ENCODE data around the gene G6PC3.
"Not testable (repeated sequence)": the region's sequence is repeated elsewhere in the genome, so short reads cannot be mapped to it uniquely, and the experiment has no call there.

Gene G6PC3

DNA sequence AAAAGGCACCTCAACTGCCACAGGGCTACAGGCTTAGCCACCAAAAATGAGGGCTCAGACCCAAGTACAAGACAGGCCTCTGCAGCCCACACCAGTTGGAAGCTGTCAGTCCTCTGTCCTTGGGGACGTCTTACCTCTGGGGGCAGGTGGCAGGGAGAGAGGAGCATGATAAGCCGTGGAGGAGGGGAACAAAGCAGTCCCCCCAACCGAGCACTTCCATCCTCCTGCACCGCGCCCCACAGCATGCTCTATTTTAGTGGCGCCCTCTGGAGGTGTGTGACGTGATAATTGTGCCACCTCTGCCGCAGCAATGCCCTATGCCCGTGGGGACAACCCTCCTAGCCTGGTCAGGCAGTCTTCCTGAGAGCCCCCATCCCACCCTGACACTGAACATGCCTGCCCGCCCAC lies 13.6 kb downstream of the G6PC3 start:
- DNase-seq (ENCODE audit: low spot score), result no peak

DNA sequence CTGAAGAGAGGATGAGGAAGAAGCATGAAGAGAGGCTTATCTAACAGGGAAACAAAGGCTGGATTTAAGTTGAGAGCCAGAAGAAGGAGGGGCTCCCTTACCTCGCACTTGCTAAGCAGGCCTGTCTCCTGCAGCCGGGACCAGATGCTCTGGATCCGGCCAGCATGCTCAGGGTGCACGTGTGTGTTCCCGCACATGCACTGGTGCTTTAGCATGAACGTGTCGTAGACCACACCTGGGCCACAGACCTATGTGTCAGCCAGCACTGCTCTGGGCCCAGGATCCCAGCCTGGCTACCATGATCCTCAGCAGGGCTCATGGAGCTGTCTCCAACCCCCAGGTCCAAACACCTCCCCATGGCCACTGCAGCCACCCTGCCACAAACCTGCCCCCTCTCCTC lies 14.4 kb downstream of the G6PC3 start:
- no peak for DNase-seq (ENCODE audit: low spot score)

DNA sequence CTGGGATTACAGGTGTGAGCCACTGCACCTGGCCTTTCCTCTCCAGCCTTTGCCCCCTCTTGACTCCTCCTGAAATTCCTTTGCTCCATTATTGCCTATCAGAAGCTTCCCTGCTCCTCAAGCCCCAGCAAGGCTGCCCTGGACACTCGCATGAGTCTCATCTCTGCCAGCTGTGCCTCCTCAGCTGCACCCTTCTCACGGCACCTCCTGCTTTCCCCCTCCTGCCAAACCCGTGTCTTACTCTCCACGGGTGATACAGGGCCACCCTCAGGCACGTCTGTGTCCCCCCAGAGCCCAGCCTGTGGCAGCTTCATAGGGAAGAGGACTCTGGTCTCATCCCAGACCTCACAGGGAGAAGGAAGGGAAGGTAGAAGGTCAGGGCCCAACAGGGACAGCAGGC lies 15.4 kb downstream of the G6PC3 start:
- DNase-seq (ENCODE audit: low spot score), result no peak

DNA sequence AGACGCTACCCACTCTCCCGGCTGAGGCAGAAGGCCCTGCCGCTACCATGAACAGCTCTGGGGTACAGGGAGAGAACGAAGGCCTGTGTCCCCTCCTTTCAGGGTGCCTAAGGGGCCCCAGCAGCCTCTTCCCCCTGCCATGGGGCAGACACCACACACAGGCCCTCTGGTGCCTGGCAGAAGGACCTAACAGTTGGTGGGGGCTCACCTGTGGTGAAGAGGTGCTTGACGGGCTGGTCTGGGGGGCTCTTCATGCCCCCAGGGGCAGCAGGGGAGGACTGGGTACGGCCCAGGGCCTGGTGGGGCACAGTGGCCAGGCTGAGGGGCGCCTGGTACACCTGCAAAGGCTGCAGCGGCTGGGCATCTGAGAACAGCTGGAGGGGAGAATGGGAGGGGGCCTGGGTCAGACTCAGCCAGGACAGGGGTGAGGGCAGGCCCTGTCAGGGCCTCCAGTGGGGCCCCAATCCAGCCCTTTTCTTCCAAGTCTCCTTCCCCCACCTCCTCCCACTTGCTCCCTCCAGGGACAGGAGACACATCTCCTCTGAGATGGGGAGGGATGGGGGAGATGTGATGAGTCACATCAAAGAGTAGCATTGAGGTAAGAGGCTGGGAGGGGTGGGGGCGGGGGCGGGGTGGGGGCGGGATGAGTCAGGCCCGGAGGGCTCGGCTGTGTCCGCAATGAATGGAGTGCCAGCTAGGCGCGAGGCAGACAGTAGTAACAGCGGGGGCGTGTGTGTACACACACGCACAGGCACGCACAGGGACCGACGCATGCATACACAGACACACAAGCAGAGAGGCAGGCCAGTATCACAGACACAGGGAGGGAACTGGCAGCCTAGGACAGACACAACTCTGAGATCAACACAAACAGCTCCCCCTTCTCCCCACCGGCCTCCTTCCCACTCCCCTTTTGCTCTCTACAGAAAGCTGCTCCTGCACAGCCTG lies 16.1 kb downstream of the G6PC3 start:
- peak; percentile 79 for DNase-seq (ENCODE audit: low spot score)

DNA sequence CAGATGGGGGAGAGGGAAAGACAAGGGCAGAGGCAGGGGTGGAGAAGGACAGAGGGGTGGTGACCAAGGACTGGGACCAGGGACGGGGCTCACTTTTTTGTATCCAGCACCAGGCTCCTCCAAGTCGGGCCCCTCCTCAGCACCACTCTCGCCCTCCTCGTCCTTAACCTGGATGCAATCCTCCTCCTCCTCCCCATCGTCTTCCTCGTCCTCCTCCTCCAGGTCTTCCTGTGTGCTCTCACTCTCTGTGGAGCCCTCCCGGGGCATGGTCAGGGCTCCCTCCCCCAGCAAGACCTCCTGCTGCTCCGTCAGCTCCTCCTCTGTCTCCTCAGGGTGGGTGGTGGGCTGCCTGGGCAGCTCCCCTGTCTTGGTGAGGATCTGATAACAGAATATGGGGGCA lies 16.8 kb downstream of the G6PC3 start:
- DNase-seq (ENCODE audit: low spot score), result no peak

DNA sequence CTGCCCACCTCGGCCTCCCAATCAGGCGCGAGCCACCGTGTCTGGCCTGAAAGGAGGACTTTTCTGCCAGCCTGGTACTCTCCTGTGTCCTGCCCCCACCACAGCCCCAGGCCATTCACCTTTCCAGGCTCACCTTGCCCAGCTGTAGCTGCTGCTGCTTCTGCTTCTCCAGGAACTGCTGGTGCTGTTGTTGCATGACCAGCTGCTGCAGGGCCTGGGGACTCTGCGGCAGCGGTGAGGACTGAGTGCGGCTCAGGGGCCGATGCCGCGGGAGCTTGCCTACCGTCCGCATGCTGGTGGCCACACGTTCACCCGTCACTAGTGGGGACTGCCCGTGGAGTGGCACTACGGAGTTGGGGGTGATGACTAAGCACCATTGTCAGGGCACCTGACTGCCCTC lies 17.7 kb downstream of the G6PC3 start:
- DNase-seq (ENCODE audit: low spot score), result no peak

DNA sequence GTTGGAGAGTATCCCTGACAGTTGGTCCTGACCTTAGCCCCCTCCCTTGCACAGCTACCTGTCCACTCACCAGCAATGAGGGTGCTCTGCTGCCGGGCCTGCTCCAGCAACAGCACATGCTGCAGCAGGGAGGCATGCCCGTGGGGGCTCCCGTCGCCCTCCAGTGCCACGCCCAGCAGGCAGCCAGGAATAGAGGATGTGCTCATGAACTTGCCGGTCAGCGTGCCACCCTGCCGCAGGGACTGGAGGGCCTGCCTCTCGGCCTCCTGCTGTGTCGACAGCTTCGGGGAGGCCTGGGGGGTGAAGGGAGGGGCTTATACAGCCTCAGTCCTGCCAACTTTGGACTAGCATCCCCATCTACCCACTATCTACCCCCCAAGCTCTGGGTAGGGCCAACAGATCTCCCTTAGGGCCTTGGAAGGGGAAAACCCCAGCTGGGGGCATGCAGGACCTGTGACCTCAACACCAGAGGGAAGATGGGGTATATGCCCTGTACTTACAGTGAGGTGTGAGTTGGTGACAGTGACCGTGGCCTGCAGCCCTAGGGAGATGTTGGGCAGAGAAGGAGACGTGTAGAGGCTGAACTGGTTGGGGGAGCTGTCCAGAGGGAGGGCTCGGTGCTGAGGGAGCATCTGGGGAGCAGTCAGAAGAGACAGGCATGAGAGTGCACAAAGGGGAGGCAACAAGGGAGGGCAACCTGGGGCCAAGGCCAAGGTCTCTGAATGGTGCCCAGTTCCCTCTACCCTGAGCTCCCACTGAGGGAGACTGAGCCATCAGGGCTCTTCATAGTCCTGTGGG lies 20.9 kb downstream of the G6PC3 start:
- DNase-seq (ENCODE audit: low spot score), result no peak

DNA sequence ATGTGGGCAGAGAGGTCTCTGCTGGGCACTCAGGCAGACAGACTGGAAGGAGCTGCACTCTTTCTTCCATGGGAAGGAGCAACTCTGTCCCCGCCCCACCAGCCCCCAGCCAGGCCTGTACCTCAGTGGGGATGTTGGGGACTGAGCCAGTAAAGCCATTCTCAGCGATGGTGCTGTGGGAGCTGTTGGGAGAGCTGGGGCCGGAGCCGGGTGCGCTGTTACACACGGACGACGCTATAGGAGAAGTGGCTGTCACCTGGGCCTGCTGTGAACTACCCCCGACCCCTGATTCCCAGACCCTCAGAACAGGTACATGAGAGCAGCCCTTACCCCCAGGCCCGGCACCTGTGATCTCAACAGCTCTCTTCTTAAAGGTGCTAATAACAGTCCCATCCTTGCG lies 21.5 kb downstream of the G6PC3 start:
- no peak for DNase-seq (ENCODE audit: low spot score)

DNA sequence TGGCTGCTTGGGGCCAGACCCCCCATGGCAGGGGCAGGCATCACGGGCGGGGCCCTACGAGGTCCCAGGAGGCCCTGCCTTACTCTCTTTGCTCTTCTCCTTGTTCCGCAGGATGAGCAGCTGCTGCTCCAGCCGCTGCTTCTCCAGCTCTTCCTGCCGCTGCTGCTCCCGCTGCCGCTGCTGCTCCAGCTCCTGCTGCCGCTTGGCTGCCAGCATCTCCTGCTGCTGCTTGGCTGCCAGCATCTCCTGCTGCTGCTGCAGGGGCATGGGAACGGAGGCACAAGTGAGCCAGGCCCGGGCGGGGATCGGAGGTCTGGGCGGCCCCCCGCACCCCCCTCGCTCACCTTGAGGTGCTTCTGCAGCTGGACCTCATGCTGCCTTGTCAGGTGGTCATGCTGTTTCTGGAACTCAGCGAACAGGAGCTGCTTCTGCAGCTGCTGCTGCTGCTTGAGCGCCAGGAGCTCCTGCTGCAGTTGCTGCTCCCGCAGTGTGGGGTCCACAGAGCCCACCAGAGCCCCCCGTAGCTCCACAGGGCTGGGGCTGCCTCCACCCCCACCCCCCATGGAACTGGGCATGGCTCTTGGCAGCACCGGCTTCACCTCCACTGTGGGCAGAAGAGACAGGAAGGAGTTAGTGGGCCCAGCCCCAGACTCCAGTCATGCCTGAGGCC lies 22.8 kb downstream of the G6PC3 start:
- DNase-seq (ENCODE audit: low spot score), result no peak

DNA sequence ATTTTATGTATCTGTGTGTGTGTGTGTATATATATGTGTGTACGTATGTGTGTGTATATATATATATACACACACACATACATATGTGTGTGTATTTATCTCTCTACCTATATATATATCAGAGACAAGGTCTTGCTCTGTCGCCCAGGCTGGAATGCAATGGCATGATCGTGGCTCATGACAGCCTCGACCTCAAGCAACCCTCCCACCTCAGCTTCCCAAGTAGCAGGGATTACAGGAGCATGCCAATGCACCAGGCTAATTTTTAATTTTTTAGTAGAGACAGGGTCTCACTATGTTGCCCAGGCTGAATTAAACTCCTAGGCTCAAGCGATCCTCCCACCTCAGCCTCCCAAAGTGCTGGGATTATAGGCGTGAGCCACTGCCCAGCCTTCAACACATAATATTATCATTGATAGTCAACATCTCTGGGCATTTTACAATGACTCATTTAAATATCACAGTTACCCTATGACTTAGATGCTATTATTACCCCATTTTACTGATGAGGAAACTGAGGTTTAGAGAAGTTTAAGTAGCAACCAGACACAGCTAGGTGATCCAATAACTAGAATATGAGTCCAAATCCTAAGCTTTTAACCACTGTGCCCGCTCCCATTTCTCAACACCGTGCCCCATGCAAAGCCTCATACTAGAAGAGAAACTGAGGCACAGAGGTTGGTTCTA lies 24.3 kb downstream of the G6PC3 start:
- DNase-seq (ENCODE audit: low spot score), result no peak

DNA sequence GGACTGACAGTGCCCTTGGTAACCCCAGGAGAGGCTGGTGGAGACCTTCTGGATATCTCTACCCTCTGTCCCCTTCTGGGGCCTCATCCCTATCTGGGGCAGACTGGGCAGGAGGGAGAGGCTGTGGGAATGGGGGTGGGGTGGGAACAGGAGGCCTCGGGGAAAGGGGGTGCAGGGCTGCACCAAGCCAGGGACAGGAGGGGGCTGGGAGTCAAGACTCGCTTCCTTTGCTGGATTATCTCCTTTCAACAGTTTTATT lies 24.8 kb downstream of the G6PC3 start:
- no peak for DNase-seq (ENCODE audit: low spot score)

DNA sequence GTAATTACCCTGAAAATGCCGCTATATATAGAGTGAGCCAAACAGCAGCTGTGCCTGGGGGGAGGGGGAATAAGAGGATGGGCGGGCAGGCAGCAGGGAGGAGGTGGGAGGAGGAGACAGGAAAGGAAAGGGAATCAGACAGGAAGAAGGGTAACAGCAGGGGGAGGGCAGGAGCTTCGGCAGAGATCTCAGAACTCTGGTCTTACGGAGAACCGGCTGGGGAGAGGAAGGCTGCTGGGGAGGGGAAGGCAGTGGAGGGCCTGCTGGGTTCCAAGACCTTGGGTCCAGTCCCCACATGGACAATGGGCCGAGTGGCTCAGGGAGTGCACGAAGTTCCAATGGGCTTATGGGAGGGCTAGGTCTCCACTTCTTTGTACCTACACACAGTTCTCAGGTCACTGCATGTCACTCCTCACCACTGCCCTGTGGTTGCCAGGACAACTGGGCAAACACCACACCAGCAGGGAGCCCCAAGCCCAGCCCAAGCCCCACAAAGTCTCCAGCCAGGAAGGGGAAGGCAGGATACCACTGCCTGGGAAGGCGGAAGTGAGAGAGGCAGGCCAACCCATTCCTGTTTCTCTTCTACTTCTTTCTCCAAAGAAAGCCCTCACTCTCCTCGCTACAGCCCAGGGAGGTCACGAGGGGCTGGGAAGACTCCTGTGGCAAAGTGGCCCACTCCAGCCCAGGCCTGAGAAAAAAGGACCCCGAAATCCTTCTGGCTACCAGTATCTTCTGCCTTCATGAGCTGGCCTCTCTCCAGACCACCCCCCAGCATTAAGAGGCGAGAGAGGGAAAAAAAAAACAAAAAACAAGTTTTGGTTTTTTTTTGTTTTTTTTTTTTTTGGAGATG lies 25.3 kb downstream of the G6PC3 start:
- DNase-seq (ENCODE audit: low spot score), result peak; percentile 93

DNA sequence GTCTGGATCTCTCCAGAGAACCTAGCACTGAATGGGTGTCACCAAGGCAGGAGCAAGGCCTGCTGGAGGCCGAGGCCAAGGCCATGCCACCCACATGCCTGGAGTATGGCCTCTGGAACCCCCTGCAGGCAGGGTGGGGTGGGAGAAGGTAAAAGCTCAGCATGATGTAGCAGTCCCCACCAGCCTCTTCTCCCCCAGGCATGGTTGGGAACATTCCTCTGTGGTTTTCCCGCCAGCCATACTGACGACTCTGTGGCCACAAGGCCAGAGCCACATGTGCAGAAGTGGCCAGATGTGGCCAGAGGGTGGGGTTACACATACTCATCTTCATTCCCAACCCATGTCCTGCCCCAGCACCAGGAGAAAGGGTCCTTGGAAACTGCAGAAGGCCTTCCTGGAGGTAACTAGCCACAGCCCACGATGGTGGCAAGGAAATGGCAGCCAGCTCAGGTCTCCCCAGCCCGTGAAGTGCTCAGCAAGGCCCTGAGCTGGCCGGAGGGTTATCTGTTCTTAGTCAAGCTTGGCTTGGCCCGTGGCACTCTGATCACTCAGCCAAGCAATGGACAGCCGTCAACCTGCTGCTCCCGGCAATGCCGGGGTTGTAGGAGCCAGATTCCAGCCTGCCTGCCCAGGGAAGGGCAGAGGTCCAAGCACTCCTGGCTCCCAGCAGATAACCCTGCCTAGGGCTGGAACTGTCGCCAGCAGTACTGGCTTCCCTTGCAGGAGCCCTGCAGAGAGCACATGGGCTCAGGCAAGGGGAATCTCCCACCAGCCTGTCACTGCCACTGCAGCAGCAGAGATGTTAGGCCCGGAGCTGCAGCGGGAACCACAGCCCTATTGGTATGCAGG lies 26.8 kb downstream of the G6PC3 start:
- no peak for DNase-seq (ENCODE audit: low spot score)

DNA sequence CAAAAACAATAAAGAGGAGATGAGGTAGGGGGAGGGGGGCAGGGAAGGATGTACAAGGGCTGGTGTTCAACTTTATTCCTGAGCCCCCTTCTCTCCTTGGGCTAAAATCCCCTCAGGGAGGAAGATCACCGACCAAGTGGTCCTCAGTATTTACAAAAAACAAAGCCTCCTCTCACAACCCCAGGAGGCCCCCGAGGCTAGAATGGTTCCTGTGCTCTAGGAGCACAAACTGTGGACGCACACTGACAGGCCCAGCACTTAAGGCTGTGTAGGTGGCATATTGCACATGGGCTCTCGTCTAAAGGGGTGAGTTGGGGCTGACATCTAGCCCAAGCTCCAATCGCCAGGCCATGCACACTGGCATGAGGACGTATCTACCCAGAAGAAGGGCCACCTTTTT lies 31.3 kb downstream of the G6PC3 start:
- DNase-seq (ENCODE audit: low spot score), result not testable (repeated sequence)

DNA sequence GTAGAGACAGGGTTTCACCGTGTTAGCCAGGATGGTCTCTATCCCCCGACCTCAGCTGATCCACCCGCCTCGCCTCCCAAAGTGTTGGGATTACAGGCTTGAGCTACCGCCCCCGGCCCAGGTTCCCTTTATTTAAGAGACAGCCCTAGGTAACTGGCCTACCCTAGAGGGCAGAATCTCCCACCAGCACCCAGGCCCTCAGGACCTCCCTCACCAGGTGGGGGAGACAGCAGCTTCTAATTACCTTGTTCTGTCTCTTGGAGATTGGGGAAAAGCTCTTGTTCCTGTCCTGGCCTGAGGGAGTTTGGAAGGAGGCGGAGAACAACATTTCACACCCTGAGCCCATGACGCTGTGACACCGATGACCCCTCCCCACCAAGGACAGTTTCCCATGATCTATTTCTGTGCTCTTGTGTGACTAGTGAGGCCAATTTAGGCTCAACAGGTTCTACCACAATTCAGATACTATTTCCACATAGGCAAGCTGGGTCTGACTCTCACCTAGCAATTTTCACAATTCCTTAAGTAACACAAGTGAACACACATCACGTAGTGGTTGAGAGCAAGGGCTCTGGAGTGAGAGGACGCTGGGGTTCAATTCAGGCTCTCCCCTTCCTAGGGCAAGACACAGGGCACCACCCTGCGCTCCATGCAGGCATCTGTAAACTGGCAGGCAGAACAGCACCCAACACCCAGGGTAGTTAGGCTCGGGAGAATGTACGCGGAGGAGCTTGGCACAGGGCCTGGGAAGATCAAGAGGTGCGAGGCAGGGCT lies 32.5 kb downstream of the G6PC3 start:
- no peak for DNase-seq (ENCODE audit: low spot score)

DNA sequence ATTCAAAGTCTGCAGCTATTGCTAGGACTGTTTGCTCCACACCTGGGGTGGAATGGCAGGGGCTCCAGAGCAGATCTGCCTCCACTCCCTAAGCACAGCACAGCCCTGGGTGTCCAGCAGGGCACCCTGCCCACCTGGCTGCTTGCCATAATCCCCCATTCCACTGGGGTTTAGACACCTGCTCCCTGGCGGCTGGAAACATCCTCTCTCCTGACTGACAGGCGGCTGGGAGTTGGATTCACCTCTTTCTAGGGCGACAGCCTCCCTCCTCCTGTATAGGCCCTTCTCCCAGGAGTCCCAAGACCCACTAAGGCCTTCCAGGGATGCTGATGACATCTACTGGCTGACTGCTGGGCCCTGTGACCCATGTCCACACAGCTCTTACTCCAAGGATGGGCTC lies 34.9 kb downstream of the G6PC3 start:
- DNase-seq (ENCODE audit: low spot score), result no peak

DNA sequence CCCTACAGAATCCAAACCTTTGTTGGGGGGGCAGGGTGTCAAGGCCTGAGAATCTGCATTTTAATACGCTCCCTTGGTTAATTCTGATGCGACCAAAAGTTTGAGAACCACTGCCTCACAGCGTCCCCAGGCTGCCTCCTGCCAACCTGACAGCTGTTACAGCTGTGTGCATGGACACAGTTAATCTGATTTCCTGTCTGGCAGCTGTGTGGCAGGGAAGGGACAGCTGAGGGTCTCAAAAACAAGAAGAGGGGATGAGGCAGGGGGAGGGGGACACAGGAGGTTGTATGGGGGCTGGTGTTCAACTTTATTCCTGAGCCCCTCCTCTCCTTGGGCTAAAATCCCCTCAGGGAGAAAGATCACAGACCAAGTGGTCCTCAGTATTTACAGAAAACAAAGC lies 35.4 kb downstream of the G6PC3 start:
- DNase-seq (ENCODE audit: low spot score), result no peak

DNA sequence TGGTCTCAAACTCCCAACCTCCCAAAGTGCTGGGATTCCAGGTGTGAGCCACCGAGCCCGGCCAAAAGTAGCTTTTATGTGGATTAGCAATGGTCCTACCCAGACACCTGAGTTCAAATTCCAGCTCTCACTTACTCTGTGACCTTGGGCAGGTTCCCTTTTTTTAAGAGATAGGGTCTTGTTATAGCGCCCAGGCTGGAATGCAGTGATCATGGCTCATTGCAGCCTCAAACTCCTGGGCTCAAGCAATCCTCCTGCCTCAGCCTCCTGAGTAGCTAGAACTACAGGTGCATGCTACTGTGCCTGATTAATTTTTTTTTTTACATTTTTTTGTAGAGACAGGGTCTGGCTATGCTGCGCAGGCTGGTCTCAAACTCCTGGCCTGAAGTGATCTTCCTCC lies 36.3 kb downstream of the G6PC3 start:
- no peak for DNase-seq (ENCODE audit: low spot score)

DNA sequence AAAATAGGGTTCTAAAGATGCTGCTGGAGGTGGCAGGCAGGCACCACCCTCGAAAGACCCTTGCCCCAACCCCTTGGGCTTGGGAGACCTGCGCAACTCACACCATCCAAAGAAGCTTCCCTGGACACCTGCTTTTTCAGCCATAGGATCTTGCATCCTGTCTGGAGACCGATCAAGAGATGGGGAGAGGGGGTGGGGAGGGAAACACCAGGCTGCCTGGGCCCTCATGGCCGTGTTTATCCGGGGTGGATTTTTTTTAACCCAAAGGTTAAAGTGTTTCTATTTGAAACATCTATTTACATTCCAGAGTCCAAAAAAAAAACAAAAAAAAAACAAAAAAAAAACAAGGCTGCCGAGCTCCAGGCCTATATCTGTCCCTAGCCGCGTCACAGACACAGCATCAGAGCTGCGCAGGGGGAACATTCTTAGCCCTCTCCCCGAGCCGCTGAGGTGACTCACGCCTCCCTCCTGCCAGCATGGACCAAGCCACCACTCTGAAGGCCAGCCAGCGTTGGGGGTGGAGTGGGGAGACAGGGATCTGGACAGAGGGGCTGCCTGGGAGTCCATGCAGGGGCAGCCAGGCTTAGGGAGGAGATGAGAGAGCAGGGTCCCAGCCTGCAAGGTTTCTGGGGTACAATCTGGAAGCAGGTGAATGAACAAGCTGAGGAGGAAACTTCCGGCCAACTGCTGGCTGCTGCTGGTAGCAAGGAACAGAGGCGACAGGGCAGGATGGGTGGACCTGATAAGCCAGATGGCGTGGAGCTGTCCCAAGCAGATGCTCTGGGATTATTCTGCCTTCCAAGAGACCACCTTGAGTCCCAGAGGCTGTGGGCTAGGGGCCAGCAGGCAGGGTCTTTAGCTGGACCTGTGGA lies 38.1 kb downstream of the G6PC3 start:
- DNase-seq (ENCODE audit: low spot score), result no peak
